ENCODE results near the gene SEMG2.

DNA sequence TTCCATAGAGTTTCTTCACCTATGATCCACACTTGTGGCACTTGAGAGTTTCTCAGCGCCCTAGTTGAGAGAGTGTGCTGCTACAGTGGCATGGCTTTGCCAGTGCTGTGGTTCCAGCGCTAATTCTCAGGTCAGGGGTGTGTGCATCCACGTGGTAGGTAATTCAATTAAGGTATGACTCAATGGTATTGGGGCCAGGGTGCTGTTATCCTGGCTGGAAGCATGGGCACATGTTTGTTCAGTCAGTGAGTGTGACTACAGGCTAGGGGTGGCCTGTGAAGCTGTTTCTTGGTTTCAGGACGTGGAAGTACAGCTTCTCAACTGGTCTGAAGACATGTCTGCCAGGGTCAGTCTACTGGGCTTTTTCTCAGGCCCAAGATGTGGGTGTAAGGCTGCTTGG is 3.0 kb upstream of the SEMG2 start:
- TF ChIP-seq CTCF (IDR thresholded peaks at IDR 0.05) (no peak), EP300 (IDR thresholded peaks at IDR 0.05) (no peak), POLR2A (IDR thresholded peaks at IDR 0.05) (no peak)
